OCI-LY1 (cell line): ENCODE results near the gene RSL24D1.

Source experiments
- EZH2 ChIP-seq: fragments of 200-600 bp; sonication (generic), shearing (Covaris generic); IDR thresholded peaks from 2 replicates; pipeline ENCODE4 v1.8.0; 2017; ENCODE audit warnings: borderline replicate concordance, mixed run types, mild to moderate bottlenecking, antibody characterized with exemption, low read length, moderate library complexity, mixed read lengths
- TF ChIP-seq, protein P1 (sequence below): fragments of 200-600 bp; sonication (generic), shearing (Covaris generic); IDR thresholded peaks from 2 replicates; pipeline ENCODE4 v1.5.1; 2017; ENCODE audit warnings: mild to moderate bottlenecking, antibody characterized with exemption, low read length, moderate library complexity, mixed read lengths

- TF ChIP-seq, protein P1, sequence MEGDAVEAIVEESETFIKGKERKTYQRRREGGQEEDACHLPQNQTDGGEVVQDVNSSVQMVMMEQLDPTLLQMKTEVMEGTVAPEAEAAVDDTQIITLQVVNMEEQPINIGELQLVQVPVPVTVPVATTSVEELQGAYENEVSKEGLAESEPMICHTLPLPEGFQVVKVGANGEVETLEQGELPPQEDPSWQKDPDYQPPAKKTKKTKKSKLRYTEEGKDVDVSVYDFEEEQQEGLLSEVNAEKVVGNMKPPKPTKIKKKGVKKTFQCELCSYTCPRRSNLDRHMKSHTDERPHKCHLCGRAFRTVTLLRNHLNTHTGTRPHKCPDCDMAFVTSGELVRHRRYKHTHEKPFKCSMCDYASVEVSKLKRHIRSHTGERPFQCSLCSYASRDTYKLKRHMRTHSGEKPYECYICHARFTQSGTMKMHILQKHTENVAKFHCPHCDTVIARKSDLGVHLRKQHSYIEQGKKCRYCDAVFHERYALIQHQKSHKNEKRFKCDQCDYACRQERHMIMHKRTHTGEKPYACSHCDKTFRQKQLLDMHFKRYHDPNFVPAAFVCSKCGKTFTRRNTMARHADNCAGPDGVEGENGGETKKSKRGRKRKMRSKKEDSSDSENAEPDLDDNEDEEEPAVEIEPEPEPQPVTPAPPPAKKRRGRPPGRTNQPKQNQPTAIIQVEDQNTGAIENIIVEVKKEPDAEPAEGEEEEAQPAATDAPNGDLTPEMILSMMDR: no peak
- no peak for TF ChIP-seq EZH2
Observed at GRCh38 chr15:55240125-55240760, 43.5 kb upstream of the RSL24D1 start.
